ENCODE measurements around the gene RABGGTA. TPM values are rescaled to one million over a fixed set of nuclear protein-coding genes. Genes with fewer than 3 reads are reported as not detected.

Gene RABGGTA
- total RNA-seq, 6 experiments from 2014 or later: 25.4 to 31.4 (median 27.3) TPM

GRCh38 chr14:24256960-24257359 is 14.4 kb downstream of the RABGGTA start:
- H3K9me3 Mint-ChIP-seq: no peaks in the 10 kb centered on the region
- TF ChIP-seq CTCF (IDR thresholded peaks at IDR 0.05): no peak
- no peak overlapping the region for H3K27ac Mint-ChIP-seq
- no peaks in the 10 kb centered on the region for H3K36me3 Mint-ChIP-seq (ENCODE audit: low read depth)
- no peak for DNase-seq
- peaks cover 22% of the 10 kb centered on the region for H3K4me1 Mint-ChIP-seq (ENCODE audit: low read depth)
- H3K27me3 Mint-ChIP-seq (ENCODE audit: insufficient read depth): peaks cover 2% of the 10 kb centered on the region; the same call in 1 of the 2 replicates
- no peak overlapping the region for H3K4me3 Mint-ChIP-seq

- Mint-ChIP-seq H3K27ac (no peak overlapping the region), H3K4me3 (no peak overlapping the region), H3K36me3 (ENCODE audit: low read depth) (no peaks in the 10 kb centered on the region), H3K4me1 (ENCODE audit: low read depth) (peaks cover 30% of the 10 kb centered on the region), H3K27me3 (ENCODE audit: insufficient read depth) (peaks cover 3% of the 10 kb centered on the region; the same call in 1 of the 2 replicates), H3K9me3 (no peaks in the 10 kb centered on the region)
- no peak for TF ChIP-seq CTCF (IDR thresholded peaks at IDR 0.05)
- no peak for DNase-seq
Observed at GRCh38 chr14:24255931-24256711, 15.3 kb downstream of the RABGGTA start.

- no peak overlapping the region for H3K4me3 Mint-ChIP-seq
- no peak for TF ChIP-seq CTCF (IDR thresholded peaks at IDR 0.05)
- H3K9me3 Mint-ChIP-seq: no peaks in the 10 kb centered on the region
- H3K4me1 Mint-ChIP-seq (ENCODE audit: low read depth): peaks cover 30% of the 10 kb centered on the region
- H3K27me3 Mint-ChIP-seq (ENCODE audit: insufficient read depth): peaks cover 6% of the 10 kb centered on the region; the same call in 1 of the 2 replicates
- H3K36me3 Mint-ChIP-seq (ENCODE audit: low read depth): no peaks in the 10 kb centered on the region
- no peak for DNase-seq
- no peak overlapping the region for H3K27ac Mint-ChIP-seq
Observed at GRCh38 chr14:24255438-24255837, 16.0 kb downstream of the RABGGTA start.

GRCh38 chr14:24254630-24255392 is 16.6 kb downstream of the RABGGTA start:
- Mint-ChIP-seq H3K4me3 (no peak overlapping the region), H3K4me1 (ENCODE audit: low read depth) (peaks cover 27% of the 10 kb centered on the region), H3K9me3 (no peaks in the 10 kb centered on the region), H3K27me3 (ENCODE audit: insufficient read depth) (peaks cover 6% of the 10 kb centered on the region; the same call in 1 of the 2 replicates), H3K27ac (no peak overlapping the region), H3K36me3 (ENCODE audit: low read depth) (no peaks in the 10 kb centered on the region)
- TF ChIP-seq CTCF (IDR thresholded peaks at IDR 0.05): no peak
- no peak for DNase-seq

GRCh38 chr14:24253936-24254335 is 17.5 kb downstream of the RABGGTA start:
- no peak for TF ChIP-seq CTCF (IDR thresholded peaks at IDR 0.05)
- Mint-ChIP-seq H3K4me1 (ENCODE audit: low read depth) (peaks cover 18% of the 10 kb centered on the region), H3K9me3 (no peaks in the 10 kb centered on the region), H3K27me3 (ENCODE audit: insufficient read depth) (peaks cover 6% of the 10 kb centered on the region; the same call in 1 of the 2 replicates), H3K36me3 (ENCODE audit: low read depth) (no peaks in the 10 kb centered on the region), H3K27ac (no peak overlapping the region), H3K4me3 (no peak overlapping the region)
- no peak for DNase-seq
